HG03342 (cell line): Measurements from ENCODE around the gene SAXO2.
"Not testable (repeated sequence)": the region's sequence is repeated elsewhere in the genome, so short reads cannot be mapped to it uniquely, and the experiment has no call there.

Source experiments
- ATAC-seq: cut with Tn5 transposase; IDR thresholded peaks from one replicate; pipeline ENCODE4 v1.9.1; 2021; ENCODE audit warnings: mild to moderate bottlenecking, moderate library complexity; ENCODE audit not compliant: unreplicated experiment

SAXO2 gene

GRCh38 chr15:82262422-82263026, at the start of gene SAXO2, which contains the start of gene EFL1:
SAXO2 (plus strand) TSS chr15:82262818; CDS start chr15:82262880, 62 bp downstream.
EFL1 (minus strand) TSS chr15:82262734; CDS start chr15:82261778, 956 bp downstream.
- ATAC-seq = peak; percentile 97

- ATAC-seq = not testable (repeated sequence)
These were observed 46.5 kb upstream of the SAXO2 start for GRCh38 chr15:82216092-82216491.

GRCh38 chr15:82221535-82221934, 41.1 kb upstream of the SAXO2 start:
- not testable (repeated sequence) for ATAC-seq

GRCh38 chr15:82228750-82229149, 33.9 kb upstream of the SAXO2 start:
- no peak for ATAC-seq

GRCh38 chr15:82231233-82231632, 31.4 kb upstream of the SAXO2 start:
- ATAC-seq = no peak

- ATAC-seq = no peak
These were observed 30.8 kb upstream of the SAXO2 start for GRCh38 chr15:82231842-82232241.

- ATAC-seq = not testable (repeated sequence)
These were observed 24.6 kb upstream of the SAXO2 start for GRCh38 chr15:82237944-82238534.

- ATAC-seq = no peak
These were observed 22.8 kb upstream of the SAXO2 start for GRCh38 chr15:82239685-82240391.

- not testable (repeated sequence) for ATAC-seq
These were observed 20.6 kb upstream of the SAXO2 start for GRCh38 chr15:82241836-82242499.

- not testable (repeated sequence) for ATAC-seq
These were observed 19.0 kb upstream of the SAXO2 start for GRCh38 chr15:82243644-82244043.

GRCh38 chr15:82245956-82246355, 16.7 kb upstream of the SAXO2 start:
- not testable (repeated sequence) for ATAC-seq

GRCh38 chr15:82248261-82248660, 14.4 kb upstream of the SAXO2 start:
- not testable (repeated sequence) for ATAC-seq

GRCh38 chr15:82261566-82262421, 824 bp upstream of the SAXO2 start:
- peak; percentile 18 for ATAC-seq

GRCh38 chr15:82263350-82263749, 732 bp downstream of the SAXO2 start:
- ATAC-seq = no peak

- not testable (repeated sequence) for ATAC-seq
These were observed 4.5 kb downstream of the SAXO2 start for GRCh38 chr15:82267137-82267536.

- ATAC-seq = not testable (repeated sequence)
These were observed 5.8 kb downstream of the SAXO2 start for GRCh38 chr15:82268454-82268853.

- ATAC-seq = no peak
These were observed 9.5 kb downstream of the SAXO2 start for GRCh38 chr15:82272154-82272553.

- ATAC-seq = no peak
These were observed 12.8 kb downstream of the SAXO2 start for GRCh38 chr15:82275410-82275809.

- ATAC-seq = not testable (repeated sequence)
These were observed 18.7 kb downstream of the SAXO2 start for GRCh38 chr15:82281276-82281675.

GRCh38 chr15:82282386-82282785, 19.8 kb downstream of the SAXO2 start:
- ATAC-seq = not testable (repeated sequence)
